GM12878 (cell line): ENCODE measurements around the gene HPRT1. TPM values are rescaled to one million over a fixed set of nuclear protein-coding genes. Genes with fewer than 3 reads are reported as not detected.

Experiments used
- BCLAF1 ChIP-seq: fragments of 450-650 bp; IDR thresholded peaks from 2 replicates; pipeline ENCODE4 v1.6.1; 2017; ENCODE audit warnings: antibody characterized with exemption, mild to moderate bottlenecking, moderate library complexity
- FOS ChIP-seq: IDR thresholded peaks from 3 replicates; pipeline ENCODE4 v1.6.1; 2011; ENCODE audit warnings: borderline replicate concordance; ENCODE audit not compliant: insufficient read length; ENCODE audit errors: extremely low read depth
- GATAD2B ChIP-seq: fragments of 450-650 bp; conservative IDR thresholded peaks from 2 replicates; pipeline ENCODE4 v1.6.1; 2017; ENCODE audit warnings: low read depth, mild to moderate bottlenecking, moderate library complexity
- IRF4 ChIP-seq: IDR thresholded peaks from 2 replicates; pipeline ENCODE4 v1.6.1; 2011; ENCODE audit warnings: low read depth, low read length
- NR2C2 ChIP-seq: IDR thresholded peaks from 2 replicates; pipeline ENCODE4 v1.6.1; 2011; ENCODE audit warnings: borderline replicate concordance, low read depth; ENCODE audit not compliant: control insufficient read depth, insufficient read length
- NR2F1 ChIP-seq: fragments of 450-650 bp; conservative IDR thresholded peaks from 2 replicates; pipeline ENCODE4 v1.6.1; 2017; ENCODE audit warnings: mild to moderate bottlenecking
- polyA plus RNA-seq, 11 experiments: library from polyadenylated mRNA; depleted of rRNA in 4 of 11; unstranded in 6 of 11; stranded (reverse) in 5 of 11; fragments of >200 nt; fragmentation: Nextera tagmentation in 4 of 11; fragmentation: Illumina TruSeq in 1 of 11; extraction: Ambion mirVana in 4 of 11; extraction: Trizol in 1 of 11; gene quantifications; 1 replicate in 1 of 11; 2 replicates in 10 of 11; pipeline versions ENCODE4 v1.2.1 to v1.2.3, GENCODE V29; 2011 to 2016; ENCODE audit warnings: inconsistent platforms in 2 of 11, missing spikeins in 2 of 11, low read depth in 1 of 11
- total RNA-seq, 4 experiments: library from RNA; depleted of rRNA in 3 of 4; stranded (reverse); fragments of >200 nt in 3 of 4; fragmentation: Illumina TruSeq in 1 of 4; extraction: Trizol in 1 of 4; gene quantifications; 2 replicates each; pipeline versions ENCODE4 v1.2.1 to v1.2.3, GENCODE V29; 2013 to 2021
- TF ChIP-seq, protein P1 (sequence below): fragments of 450-650 bp; IDR thresholded peaks from 2 replicates; pipeline ENCODE4 v1.6.1; 2017; ENCODE audit warnings: mild to moderate bottlenecking, moderate library complexity
- TF ChIP-seq, protein P2 (sequence below): IDR thresholded peaks from 2 replicates; pipeline ENCODE4 v1.6.1; 2011; ENCODE audit warnings: low read depth, low read length, improper control_type of control experiment, borderline replicate concordance
- TF ChIP-seq, protein P3 (sequence below): fragments of 450-650 bp; IDR thresholded peaks from 2 replicates; pipeline ENCODE4 v1.6.1; 2018; ENCODE audit warnings: borderline replicate concordance, mild to moderate bottlenecking; ENCODE audit not compliant: partially characterized antibody

HPRT1 gene
- total and polyA plus RNA-seq, 10 of the 15 experiments (the other 5 are each of a cell fraction or from before 2014, with no cell fraction given), result 19.3 to 161 (median 92.7) TPM

DNA sequence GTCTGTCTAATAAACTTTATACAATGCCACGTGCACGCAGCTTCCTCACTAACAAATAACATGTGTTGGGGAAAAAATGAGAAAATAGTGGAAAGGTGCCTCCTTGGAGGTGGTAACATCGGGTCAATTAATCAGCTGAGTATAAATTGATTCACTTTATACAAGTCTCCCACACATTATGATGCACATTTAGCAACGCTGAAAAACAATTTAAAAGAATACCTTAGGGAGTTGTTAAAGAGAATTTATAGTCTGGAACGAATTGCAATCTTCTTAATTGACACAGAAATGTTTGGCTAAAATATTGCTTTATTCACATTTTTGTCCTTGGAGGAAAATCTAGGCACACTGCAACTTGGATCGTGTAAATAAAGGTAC is 84.2 kb downstream of the HPRT1 start (continued):
- TF ChIP-seq BCLAF1 (no peak), NR2F1 (no peak), FOS (no peak), NR2C2 (no peak), IRF4 (no peak), GATAD2B (no peak)
- TF ChIP-seq, protein P1, sequence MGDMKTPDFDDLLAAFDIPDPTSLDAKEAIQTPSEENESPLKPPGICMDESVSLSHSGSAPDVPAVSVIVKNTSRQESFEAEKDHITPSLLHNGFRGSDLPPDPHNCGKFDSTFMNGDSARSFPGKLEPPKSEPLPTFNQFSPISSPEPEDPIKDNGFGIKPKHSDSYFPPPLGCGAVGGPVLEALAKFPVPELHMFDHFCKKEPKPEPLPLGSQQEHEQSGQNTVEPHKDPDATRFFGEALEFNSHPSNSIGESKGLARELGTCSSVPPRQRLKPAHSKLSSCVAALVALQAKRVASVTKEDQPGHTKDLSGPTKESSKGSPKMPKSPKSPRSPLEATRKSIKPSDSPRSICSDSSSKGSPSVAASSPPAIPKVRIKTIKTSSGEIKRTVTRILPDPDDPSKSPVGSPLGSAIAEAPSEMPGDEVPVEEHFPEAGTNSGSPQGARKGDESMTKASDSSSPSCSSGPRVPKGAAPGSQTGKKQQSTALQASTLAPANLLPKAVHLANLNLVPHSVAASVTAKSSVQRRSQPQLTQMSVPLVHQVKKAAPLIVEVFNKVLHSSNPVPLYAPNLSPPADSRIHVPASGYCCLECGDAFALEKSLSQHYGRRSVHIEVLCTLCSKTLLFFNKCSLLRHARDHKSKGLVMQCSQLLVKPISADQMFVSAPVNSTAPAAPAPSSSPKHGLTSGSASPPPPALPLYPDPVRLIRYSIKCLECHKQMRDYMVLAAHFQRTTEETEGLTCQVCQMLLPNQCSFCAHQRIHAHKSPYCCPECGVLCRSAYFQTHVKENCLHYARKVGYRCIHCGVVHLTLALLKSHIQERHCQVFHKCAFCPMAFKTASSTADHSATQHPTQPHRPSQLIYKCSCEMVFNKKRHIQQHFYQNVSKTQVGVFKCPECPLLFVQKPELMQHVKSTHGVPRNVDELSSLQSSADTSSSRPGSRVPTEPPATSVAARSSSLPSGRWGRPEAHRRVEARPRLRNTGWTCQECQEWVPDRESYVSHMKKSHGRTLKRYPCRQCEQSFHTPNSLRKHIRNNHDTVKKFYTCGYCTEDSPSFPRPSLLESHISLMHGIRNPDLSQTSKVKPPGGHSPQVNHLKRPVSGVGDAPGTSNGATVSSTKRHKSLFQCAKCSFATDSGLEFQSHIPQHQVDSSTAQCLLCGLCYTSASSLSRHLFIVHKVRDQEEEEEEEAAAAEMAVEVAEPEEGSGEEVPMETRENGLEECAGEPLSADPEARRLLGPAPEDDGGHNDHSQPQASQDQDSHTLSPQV, result no peak
- TF ChIP-seq, protein P2, sequence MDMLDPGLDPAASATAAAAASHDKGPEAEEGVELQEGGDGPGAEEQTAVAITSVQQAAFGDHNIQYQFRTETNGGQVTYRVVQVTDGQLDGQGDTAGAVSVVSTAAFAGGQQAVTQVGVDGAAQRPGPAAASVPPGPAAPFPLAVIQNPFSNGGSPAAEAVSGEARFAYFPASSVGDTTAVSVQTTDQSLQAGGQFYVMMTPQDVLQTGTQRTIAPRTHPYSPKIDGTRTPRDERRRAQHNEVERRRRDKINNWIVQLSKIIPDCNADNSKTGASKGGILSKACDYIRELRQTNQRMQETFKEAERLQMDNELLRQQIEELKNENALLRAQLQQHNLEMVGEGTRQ, result no peak
- TF ChIP-seq, protein P3, sequence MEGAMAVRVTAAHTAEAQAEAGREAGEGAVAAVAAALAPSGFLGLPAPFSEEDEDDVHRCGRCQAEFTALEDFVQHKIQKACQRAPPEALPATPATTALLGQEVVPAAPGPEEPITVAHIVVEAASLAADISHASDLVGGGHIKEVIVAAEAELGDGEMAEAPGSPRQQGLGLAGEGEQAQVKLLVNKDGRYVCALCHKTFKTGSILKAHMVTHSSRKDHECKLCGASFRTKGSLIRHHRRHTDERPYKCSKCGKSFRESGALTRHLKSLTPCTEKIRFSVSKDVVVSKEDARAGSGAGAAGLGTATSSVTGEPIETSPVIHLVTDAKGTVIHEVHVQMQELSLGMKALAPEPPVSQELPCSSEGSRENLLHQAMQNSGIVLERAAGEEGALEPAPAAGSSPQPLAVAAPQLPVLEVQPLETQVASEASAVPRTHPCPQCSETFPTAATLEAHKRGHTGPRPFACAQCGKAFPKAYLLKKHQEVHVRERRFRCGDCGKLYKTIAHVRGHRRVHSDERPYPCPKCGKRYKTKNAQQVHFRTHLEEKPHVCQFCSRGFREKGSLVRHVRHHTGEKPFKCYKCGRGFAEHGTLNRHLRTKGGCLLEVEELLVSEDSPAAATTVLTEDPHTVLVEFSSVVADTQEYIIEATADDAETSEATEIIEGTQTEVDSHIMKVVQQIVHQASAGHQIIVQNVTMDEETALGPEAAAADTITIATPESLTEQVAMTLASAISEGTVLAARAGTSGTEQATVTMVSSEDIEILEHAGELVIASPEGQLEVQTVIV, result no peak
